ENCODE measurements around the gene PIR.
A peak's percentile ranks its signal among the peaks of the same experiment; 100 is the strongest.

The PIR gene

DNA sequence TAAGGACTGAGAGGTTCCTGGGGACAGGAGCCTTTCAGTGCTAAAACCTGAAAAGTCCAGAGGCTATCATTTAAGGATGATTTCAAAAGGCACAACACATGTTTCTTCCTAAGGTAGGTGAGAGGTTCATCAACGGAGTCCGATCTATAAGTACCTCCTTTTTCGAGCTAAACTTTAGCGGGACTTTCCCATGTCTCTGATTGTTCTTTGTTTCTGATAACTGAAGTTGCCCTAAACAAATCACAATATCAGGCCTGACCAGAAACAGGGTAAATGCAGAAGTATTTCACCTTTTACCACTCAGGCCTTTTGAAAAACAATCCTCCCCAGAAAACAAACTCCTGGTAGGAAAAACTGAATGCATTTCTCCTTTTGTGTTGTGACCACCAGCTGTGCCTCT, 17.6 kb downstream of the PIR start:
- no peak for DNase-seq

DNA sequence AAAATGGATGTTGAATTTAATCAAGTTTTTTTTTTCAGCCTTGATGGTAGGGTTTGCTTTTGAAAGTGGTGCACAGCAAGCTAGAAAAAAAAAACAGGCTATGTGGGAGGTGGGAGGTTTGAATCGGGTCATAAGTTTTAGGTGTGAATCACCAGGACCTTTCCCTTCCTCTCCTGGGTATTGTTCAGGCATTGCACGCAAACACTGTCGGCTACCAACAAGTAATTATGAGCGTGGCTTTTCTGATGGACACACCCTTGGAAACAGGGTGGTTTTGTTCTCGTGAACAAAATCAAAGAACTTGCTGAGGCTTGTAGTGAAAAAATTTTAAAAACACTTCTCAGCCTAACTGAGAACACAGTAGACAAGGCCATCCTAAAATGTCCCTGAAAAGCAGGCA, 18.1 kb downstream of the PIR start:
- DNase-seq, result no peak

DNA sequence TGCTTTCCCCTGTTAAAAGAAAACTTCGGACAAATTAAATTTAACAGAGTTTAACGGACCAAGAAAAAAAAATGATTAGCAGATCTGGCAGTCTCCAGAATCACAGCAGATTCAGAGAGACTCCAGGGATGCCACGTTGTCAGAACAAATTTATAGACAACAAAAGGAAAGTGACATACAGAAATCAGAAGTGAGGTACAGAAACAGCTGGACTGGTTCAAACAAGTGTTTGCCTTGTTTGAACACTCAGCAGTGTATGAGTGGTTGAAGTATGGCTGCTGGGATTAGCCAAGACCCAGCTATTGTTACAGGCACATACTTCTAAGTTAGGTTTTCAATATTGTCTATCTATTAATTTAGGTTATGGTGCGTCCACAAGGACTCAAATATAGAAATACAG, 19.1 kb downstream of the PIR start:
- no peak for DNase-seq

DNA sequence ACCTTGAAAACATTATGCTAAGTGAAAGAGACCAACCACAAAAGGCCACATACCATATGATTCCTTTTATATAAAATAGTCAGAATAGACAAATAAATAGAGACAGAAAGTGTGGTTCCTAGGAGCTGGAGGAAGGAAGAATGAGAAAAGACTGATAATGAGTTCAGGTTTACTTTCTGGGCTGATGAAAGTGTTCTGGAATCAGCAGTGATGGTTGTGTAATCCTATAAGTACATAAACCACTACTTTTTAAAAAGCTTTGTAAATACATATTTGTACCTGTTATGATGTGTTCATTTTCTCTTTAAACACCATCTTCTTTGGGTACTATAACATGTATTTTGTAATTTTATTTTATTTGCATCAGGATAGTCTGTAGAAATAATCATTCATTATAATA, 20.6 kb downstream of the PIR start:
- no peak for DNase-seq

DNA sequence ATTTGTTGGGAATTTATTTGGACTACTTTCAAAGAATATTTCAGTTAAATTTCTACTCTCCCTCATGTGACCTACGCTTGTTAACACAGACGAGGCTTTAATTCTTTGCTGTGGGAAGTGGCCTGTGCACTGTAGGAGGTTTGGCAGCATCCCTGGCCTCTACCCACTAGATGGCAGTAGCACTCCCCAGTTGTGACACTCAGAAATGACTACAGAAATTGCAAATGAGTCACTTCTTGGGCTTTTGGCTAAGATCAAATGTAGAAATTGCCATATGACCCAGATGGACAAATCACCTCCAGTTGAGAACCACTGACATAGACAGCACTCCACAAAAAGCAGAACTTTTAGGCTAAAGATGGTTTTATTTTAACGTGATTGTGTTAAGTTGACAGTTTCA, 22.1 kb downstream of the PIR start:
- DNase-seq, result peak; percentile 4

DNA sequence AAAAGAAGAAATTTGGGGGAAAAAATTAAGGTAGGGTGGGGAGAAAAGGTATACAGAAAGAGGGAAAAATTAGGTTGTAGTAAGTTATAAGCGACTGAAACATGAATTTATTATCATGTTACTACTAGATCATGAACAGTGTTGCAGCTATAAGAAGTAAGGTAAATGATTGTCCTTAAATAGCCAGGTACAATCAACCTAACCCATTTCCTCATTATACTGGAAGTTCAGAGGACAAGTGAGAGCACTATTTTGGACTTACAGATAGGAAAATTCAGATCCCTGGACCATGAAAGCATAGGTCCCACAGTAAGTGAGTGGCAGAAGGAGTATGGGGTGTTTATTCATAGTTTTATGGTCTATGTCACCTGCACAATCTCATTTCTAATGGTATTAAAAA, 23.5 kb downstream of the PIR start:
- no peak for DNase-seq

DNA sequence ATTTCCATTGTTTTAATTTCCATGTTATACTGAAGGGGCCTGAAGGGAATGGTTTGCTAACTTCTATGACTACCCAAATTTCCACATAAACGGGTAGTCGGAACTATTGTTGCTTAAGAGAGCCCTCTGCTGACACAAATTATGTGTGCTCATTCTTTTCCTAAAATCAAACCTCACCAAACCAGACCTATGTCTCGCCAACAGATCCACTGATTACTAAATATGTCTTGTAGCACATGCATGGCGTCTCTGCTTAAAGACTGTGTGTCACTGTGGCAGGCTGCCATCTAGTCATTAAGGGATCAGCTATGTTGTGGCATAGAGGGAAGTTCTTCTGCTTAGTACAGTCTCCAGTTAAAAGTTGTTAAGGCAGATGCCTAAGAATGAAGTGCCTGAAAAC, 25.1 kb downstream of the PIR start:
- no peak for DNase-seq

DNA sequence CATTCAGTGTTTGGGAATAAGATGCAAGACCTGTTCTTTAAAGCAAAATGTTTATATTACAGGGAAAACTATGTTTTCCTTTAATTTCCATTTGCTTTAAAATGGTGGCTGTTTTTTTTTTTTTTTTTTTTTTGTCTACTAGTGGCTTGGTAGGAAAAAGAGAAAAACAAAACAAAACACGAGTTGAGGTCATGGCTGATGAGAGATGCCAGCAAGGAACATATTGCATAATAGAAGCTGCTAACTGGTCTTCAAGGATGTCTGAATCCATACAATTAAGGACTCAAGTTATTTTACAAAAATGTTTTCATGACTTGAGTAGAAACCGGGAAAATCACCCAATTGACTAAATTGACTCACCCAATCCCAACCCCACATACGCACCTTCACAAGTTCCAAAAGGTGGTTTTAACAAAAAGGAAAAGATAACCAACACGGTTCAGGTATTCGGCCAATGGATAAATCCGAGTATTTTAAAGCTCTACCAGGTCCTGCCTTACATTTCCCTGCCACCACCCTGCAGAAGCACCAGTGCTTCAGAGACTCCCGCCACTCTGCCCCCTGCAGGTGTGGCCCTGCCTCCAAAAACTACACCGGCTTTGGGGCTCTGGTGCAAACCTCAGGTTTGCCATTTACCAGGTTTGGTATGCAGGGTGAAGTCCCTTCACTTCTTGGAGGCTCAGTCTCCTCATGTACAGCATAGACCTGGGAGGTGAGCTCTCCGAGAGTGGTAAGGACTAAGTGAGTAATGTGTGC, 27.1 kb downstream of the PIR start:
- DNase-seq, result no peak

DNA sequence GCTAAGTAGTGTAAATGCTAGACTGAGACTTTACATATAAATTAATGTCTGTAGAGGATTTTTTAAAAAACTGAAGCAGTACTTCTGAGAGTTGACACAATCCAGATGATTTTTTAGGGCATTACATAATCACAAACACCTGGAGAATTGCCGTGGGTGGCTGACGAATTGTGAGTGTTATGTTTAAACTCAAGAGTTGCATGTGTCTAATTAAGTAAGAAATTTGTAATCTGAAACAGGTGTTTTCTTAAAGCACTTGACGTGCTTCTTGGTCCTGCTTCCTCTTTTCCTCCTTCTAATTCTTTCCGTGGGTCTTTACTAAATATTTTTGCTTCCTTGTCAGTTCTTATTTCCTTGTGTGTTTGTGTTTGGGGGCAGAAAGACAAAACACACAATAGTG, 27.8 kb downstream of the PIR start:
- no peak for DNase-seq

DNA sequence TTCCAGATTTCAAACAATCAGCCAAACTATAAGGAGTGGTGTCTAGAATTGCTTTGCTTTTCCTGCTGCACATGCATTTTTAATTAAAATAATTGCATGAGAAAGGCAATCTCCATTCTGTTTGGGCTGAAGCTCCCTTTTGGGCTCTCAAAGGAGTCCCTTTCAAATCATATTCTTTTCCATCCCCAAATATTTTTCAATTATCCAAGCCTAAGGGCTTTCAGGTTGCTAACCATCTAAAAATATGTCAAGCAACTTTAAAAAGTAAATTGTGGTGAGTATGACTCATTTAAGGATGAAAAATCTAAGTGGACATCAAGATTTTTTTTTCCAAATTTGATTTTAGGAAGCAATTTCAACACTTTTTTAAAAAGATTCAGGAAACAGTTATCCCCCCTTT, 28.4 kb downstream of the PIR start:
- no peak for DNase-seq

DNA sequence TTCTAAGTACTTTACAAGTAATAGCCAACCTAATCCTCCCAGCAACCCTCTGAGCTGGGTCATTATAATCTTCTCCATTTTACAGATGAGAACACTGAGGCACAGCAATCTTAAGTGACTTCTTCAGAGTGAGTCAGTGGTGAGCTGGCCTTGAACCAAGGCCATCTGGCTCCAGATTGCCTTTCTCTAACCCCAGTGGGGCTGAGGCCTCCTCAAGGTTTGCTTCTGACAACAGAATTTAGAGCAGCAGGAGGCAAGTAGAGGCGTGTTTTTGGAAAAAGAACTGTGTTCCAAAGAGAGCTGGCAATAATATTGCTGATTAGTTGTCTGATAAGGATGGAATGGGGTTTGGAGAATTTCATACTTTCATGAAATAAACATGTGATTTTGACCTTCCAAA, 41.2 kb downstream of the PIR start:
- DNase-seq, result no peak

DNA sequence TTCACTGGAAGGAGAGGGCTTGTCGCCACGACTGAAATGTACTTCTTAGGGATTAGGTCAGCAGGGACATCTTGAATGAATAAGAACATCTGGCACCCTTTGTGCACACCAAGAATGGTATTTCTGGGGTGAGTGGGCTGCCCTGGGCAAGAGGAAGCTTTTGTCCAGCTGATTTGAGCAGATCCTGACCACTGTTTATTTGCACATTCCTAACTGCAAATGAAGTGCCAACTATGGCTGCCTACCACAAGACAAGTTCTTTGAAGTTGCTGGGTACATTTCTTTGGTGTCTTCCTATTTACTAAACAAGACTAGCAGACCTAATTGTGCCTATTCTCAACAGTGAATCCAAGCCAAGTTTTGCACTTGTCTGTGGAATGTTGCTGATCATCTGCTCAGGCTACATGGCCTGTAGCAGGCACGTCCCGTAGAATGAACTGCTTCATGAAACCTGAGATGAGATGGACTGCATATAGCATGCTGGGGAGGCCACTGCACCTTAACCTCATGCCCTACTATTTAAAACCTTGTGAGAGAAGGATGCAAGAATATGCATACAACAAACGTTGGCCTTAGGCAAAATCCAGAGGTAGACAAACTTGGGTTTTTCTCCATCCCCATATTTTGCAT, 45.0 kb downstream of the PIR start:
- DNase-seq, result no peak

DNA sequence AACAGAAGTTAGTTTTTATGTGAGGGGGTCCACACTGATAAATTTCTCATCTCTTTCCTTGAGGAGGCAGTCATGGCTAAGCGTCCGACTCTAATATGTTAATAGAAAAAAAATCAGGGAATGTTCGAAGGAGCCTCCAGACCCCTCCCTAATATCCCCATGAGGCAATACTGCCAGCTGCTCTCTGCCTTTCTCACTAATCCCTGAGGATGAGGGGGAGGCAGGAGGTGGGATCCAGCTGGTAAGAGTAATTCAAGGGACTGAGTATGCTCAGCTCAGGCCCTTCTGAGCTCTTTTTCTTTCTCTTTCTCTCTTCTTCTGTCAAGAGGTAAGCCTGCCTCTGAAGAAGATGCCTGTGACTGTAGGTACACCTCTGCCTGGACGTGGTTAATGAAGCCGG, 51.7 kb downstream of the PIR start:
- no peak for DNase-seq

DNA sequence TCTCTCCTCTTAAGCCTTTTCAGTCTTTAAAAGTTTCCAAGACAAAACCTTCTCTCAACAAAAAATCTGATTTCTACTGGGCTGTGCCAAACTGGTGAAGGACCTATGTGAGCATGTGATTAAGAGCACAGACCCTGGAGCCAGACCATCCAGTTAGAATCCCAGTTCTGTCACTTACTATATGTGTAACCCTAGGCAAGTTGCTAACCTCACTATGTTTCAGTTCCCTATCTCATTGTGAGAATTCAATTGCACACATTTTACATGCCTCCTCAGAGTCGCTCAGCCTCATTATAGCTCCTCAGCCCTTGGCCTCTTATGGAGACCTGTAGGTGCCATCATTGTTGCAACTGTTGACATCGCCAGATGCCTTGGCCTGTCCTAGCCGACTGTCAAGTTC, 54.8 kb downstream of the PIR start:
- no peak for DNase-seq

DNA sequence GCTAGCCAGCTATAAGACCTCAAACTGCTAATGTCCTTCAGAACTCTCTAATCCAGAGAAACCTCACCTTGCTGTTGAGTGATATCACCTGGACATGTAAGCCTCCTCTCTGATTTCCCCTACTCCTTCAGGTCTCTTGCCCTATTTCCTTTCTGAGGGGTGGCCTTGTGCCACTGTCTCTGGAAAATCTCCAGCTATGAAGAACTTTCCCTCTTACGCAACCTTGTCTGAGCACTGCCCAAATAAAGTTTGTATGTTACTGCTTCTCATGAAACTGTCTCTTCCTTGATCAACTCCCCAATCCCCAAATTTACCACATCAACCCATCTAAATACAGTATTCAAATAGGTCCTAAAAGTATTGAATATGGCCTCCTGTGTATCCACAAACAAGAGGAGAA, 55.4 kb downstream of the PIR start:
- DNase-seq, result no peak

DNA sequence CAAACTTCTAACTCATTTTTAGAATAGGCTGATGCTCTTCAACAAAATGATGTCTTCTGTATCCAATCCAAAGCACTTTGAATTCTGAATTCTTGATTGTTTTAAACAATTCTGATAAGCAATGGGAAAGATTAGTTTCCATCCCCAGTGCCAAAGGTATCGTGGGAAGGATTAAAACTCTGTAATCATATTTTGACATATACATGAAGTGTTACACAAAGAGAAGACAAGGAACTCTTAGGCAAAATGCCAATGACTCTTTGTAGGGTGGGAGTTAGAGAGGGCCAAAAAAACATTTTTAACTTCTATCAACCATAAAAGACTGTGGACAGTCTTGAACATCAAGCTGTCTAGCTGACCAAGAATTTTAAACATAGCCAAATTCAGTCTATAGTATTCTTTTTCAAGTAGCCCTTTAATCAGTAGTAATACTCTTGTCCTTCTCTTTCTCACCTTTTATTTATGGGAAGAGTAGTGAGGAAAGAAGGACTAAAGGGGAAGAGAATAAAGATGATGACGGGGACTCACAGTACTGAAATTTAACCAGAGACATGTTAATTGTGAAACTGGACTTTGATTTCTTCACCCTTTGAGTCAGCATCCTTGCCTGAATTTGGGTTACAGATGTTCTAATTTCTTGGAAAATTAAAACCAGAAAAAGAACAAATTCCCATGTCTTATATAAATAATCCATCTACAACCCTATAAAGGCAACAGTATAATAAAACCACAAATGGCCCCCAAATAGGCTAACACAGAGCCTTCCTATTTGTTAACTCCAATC, 57.1 kb downstream of the PIR start:
- no peak for DNase-seq

DNA sequence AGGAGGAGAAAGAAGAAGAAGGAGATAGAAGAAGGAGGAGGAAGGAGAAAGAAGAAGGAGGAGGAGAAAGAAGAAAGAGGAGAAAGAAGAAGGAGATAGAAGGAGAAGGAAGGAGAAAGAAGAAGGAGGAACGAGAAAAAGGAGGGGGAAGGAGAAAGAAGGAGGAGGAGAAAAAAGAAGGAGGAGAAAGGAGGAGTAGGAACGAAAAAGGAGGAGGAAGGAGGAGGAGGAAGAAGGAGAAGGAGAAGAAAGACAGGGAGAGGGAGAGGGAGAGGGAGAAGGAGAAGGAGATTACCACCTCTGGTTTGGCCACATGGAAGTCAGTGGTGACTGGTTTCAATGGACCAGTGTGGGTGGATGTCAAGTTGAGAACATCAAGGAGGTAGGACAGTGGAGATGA, 58.9 kb downstream of the PIR start:
- no peak for DNase-seq

DNA sequence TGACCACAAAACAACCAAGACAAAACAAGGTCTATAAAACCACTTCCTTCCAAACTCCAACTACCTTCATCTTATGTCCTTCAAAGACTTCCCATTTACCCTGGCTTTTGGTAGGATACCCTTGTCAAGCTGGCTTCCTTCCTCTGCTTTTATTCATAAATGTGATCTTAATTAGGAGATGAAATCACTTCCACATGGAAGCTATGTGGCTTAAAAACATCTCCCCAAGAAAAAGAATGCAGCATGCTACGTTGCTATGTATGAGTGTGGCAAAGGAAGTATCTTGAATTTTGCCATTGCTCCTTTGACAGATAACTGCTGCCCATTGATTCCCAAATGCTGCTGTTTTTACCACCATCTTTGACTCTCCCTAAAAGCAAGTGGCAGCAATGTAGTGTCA, 62.5 kb downstream of the PIR start:
- DNase-seq, result no peak

DNA sequence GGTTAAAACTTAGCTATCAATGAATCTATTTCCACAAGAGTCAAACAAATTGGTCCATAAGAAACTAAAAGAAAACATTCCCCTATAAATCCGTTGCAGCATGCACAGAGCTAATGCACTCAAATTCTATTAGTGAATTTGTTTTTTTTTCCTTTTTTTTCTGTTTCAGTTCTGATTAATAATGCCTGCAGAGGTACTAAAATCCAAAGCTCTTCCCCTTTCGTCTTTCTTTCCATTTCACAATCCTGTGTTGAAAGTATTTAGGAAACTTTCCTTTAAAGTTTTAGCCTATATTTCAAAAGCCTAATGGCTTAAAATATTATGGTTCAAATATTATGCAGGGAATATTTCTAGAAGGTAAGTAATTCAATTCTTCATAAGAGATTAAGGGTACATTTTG, 63.1 kb downstream of the PIR start:
- DNase-seq, result no peak

DNA sequence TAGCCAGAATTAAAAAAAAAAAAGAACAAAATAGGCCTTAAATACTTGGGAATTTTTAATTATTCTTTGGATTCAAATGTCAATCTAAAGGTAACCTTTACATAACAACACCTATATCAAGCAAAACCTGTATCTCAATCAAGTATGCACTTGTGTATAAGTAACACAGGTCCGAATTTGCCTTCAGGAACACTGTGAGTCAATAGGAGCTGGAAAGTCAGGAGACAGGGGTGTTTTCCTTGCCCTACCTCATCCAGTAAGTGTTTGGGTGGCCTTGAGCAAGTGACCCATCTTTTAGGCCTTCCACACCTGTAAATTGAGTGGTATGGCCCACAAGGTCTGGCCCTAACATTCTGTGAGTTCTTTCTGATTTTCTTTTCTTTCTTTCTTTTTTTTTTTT, 68.1 kb downstream of the PIR start:
- no peak for DNase-seq

DNA sequence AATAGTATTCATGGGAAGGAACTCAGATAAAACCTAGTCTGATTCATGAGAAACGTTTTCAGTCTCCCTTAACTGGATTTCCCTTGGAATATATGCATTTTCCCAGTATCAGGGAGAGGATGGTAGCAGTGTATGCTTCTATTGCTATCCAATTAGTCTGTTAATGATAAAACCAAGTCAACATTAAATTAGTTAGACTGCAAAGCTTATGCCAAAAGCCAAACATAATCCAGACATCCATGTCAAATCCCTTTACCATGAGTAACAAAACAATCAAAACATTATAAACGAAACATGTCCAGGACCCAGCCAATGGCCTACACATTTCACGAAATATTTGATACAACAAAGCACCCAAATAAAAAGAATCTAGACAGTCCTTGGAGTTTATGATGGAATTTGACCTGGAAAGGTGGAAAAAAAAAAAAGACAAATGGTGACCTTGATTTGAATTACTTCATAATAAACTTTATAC, 74.4 kb downstream of the PIR start:
- no peak for DNase-seq

DNA sequence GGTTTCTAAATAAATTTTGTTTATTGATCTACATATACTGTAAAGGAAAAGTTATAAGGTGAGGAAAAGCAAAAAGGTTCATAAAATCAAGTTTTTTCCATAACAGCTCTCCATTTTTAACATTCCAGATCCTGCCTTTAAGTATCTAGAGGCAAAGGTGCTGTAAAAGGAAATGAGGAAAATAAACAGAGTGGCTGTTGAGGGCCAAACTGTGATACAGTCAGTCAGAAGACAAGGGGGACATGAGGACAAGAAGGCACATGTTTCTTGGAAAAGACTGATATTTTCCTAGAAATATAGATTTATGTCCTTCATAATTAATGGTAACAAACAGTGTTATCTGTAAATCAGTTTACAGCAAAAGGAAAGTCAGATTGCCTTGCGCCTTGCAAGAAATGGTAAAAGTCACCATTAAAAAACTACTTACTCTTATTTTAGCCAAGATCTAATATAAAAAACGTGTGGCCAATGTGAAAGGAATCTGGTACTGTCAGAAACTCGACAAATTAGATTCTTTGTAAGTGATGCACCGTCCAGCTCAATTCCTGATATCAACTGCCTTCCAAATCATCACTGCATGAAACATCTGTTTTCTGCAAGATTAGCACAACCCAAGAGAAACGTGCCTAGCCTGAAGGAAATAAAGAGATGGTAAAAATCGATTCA, 75.0 kb downstream of the PIR start:
- no peak for DNase-seq

DNA sequence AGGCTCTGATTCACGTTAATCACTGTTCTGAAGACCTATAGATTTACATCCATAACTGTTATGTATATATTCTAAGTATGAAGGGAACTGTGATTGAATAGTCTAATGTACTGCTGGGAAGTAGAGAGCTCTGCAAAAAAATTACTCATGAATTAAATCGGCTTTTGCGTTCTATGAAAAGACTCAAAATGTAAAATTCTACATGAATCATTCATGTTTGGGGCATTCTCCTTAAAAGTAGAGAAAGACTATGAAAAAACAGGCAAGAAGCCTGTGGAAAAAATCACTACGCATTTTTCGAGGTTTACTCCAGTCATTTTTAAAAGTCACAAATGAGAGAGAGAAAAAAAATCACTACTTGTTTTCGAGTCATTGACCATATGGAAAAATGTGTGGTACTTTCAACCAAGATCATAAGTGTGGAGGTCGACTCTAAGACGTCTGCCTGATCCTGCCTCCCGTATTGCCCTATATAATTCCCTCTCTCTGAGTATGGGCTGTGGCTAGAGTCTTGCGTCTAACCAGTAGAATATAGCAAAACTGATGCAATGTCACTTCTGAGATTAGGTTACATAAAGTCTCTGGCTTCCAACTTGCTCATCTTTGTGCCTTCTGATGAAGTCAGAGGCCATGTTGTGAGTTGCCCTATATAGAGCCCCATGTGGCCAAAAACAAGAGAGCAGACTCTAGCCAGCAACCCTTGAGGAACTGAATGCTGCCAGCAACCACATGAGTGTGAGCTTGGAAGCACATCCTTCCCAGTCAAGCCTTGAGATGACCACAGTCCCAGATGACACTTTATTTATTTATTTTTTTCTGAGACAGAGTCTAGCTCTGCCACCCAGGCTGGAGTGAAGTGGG, 76.8 kb downstream of the PIR start:
- DNase-seq, result no peak

Data from NCI-H1048 (cell line).